CD8-positive, alpha-beta memory T cell (primary cell): ENCODE data around the gene RBPJ. TPM values are rescaled to one million over a fixed set of nuclear protein-coding genes. Genes with fewer than 3 reads are reported as not detected.
A peak's percentile ranks its signal among the peaks of the same experiment; 100 is the strongest.

ENCODE experiments used
- CTCF ChIA-PET: fragments of 350-600 bp; sonication (Branson Sonifier 250); formaldehyde crosslinking; loops from one replicate; lab custom pipeline; 2021; ENCODE audit warnings: antibody characterized with exemption; lab: Charles Lee
- POLR2A ChIA-PET: fragments of 350-600 bp; sonication (Branson Sonifier 250); formaldehyde crosslinking; loops from one replicate; lab custom pipeline; 2021; ENCODE audit warnings: antibody characterized with exemption; lab: Charles Lee
- DNase-seq, 5 donors: peaks; one replicate each; pipeline versions ENCODE4 v3.0.0 to v3.0.0-alpha.2; 2020 to 2022; ENCODE audit warnings: mixed read lengths in 1 of 5
- H3K27ac ChIP-seq: one replicate; pipeline ENCODE4 v1.7.0; 2013; ENCODE audit warnings: low read depth, mild to moderate bottlenecking, low read length, moderate library complexity
- H3K27me3 ChIP-seq: 2 replicates; pipeline ENCODE4 v1.7.0; 2013; ENCODE audit warnings: low read length, mild to moderate bottlenecking; ENCODE audit not compliant: insufficient read depth, poor library complexity, severe bottlenecking
- H3K36me3 ChIP-seq: 2 replicates; pipeline ENCODE4 v1.7.0; 2013; ENCODE audit warnings: mild to moderate bottlenecking, low read length, moderate library complexity; ENCODE audit not compliant: insufficient read depth
- H3K4me1 ChIP-seq: 2 replicates; pipeline ENCODE4 v1.7.0; 2013; ENCODE audit warnings: mild to moderate bottlenecking, low read length, moderate library complexity; ENCODE audit not compliant: insufficient read depth
- H3K4me3 ChIP-seq: 2 replicates; pipeline ENCODE4 v1.7.0; 2013; ENCODE audit warnings: mild to moderate bottlenecking, low read length
- H3K9me3 ChIP-seq: 2 replicates; pipeline ENCODE4 v1.7.0; 2013; ENCODE audit warnings: mild to moderate bottlenecking, low read length
- H3K27ac Mint-ChIP-seq, 8 donors: one replicate each; pipeline ENCODE4 v1.8.0; 2020 to 2021; ENCODE audit warnings: mixed read lengths in 8 of 8, mild to moderate bottlenecking in 6 of 8, inconsistent platforms in 3 of 8, moderate library complexity in 3 of 8
- H3K27me3 Mint-ChIP-seq, 2 donors: one replicate each; pipeline ENCODE4 v1.8.0; 2020 to 2021; ENCODE audit warnings: mixed read lengths in 2 of 2, mild to moderate bottlenecking in 1 of 2, moderate library complexity in 1 of 2
- H3K36me3 Mint-ChIP-seq, 3 donors: one replicate each; pipeline ENCODE4 v1.8.0; 2020 to 2021; ENCODE audit warnings: mixed read lengths in 3 of 3, inconsistent platforms in 1 of 3, mild to moderate bottlenecking in 1 of 3
- H3K4me1 Mint-ChIP-seq, 3 donors: one replicate each; pipeline ENCODE4 v1.8.0; 2020 to 2021; ENCODE audit warnings: mixed read lengths in 3 of 3, inconsistent platforms in 1 of 3, mild to moderate bottlenecking in 1 of 3
- H3K4me3 Mint-ChIP-seq, 7 donors: one replicate each; pipeline ENCODE4 v1.8.0; 2020 to 2021; ENCODE audit warnings: mixed read lengths in 7 of 7, mild to moderate bottlenecking in 6 of 7, moderate library complexity in 4 of 7, inconsistent platforms in 2 of 7
- H3K9me3 Mint-ChIP-seq, 5 donors: one replicate each; pipeline ENCODE4 v1.8.0; 2020 to 2022; ENCODE audit warnings: mixed read lengths in 5 of 5, mild to moderate bottlenecking in 3 of 5, moderate library complexity in 2 of 5, inconsistent platforms in 1 of 5
- polyA plus RNA-seq: library from polyadenylated mRNA; unstranded; fragments of 300-500 nt; fragmentation: Illumina TruSeq; gene quantifications from one replicate; pipeline ENCODE4 v1.2.3, GENCODE V29; 2021
- total RNA-seq, 2 experiments: library from RNA; stranded (reverse); gene quantifications; one replicate each; pipeline ENCODE4 v1.2.3, GENCODE V29; 2021

RBPJ gene
- total and polyA plus RNA-seq, 3 experiments from 2014 or later: 94.0 to 201 (median 199) TPM

- Histone ChIP-seq H3K9me3 (no peaks in the 10 kb centered on the region), H3K4me1 (no peaks in the 10 kb centered on the region), H3K27me3 (no peaks in the 10 kb centered on the region), H3K36me3 (peaks cover 9% of the 10 kb centered on the region), H3K27ac (no peak overlapping the region), H3K4me3 (no peak overlapping the region)
- ChIA-PET POLR2A (no interaction called here), CTCF (no interaction called here)
- H3K4me1 Mint-ChIP-seq: peaks cover 0 to 4% (median 0%) of the 10 kb centered on the region in 3 donors
- H3K9me3 Mint-ChIP-seq: no peaks in the 10 kb centered on the region
- H3K36me3 Mint-ChIP-seq: peaks cover 0 to 84% (median 32%) of the 10 kb centered on the region in 3 donors
- DNase-seq: no peak
- no peak overlapping the region for H3K27ac Mint-ChIP-seq
- no peak overlapping the region for H3K4me3 Mint-ChIP-seq
- no peaks in the 10 kb centered on the region for H3K27me3 Mint-ChIP-seq
These were observed 110.8 kb downstream of the RBPJ start for GRCh38 chr4:26431461-26432180.

DNA sequence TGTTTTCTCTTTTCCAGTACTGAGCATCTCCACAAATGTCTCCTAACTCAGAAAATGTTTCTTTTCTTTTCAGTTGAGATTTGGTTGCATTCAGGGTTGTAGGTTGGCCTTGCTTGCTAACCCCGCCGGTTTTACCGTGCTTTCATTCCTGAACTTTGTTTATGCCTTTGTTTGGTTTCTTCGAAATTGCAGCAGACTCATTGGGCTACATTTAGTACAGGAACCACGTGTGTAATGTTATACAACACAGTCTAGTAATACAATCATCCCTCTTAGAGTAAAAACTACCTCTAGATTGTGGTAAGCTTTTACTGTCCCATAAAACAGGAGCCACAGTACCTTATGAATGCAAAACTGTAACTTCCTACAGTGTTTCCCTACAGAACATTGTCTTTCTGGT lies 111.6 kb downstream of the RBPJ start:
- no peaks in the 10 kb centered on the region for H3K9me3 ChIP-seq
- Mint-ChIP-seq H3K9me3 (no peaks in the 10 kb centered on the region), H3K36me3 (peaks cover 2 to 81% (median 30%) of the 10 kb centered on the region in 3 donors), H3K4me3 (no peak overlapping the region), H3K4me1 (peaks cover 0 to 2% (median 0%) of the 10 kb centered on the region in 3 donors), H3K27ac (no peak overlapping the region), H3K27me3 (no peaks in the 10 kb centered on the region)
- H3K27me3 ChIP-seq: no peaks in the 10 kb centered on the region
- POLR2A ChIA-PET: no interaction called here
- DNase-seq: no peak
- H3K4me1 ChIP-seq: no peaks in the 10 kb centered on the region
- peaks cover 9% of the 10 kb centered on the region for H3K36me3 ChIP-seq
- CTCF ChIA-PET: no interaction called here
- H3K27ac ChIP-seq: no peak overlapping the region
- H3K4me3 ChIP-seq: no peak overlapping the region

DNA sequence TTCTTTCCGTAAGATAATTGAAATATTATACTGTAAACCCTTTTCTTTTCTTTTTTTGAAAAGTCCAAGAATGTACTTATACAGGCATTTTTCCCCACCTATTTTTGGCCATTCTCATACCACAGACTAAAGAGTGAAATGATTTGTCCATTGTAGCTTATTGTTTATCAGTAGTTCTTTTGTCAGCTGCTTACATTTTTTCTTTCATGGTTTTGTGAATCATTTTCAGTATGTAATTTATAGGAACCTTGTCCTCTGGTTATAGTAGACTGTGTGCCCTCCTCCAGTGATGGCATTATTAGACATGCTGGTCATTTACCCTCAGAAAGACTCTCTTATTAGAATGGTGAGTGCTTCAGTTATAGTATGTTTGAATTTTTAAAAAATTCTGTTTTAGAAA lies 112.7 kb downstream of the RBPJ start:
- DNase-seq: no peak
- Histone ChIP-seq H3K27ac (no peak overlapping the region), H3K9me3 (no peaks in the 10 kb centered on the region), H3K36me3 (peaks cover 9% of the 10 kb centered on the region), H3K27me3 (no peaks in the 10 kb centered on the region), H3K4me3 (no peak overlapping the region), H3K4me1 (no peaks in the 10 kb centered on the region)
- Mint-ChIP-seq H3K9me3 (no peaks in the 10 kb centered on the region), H3K4me1 (no peaks in the 10 kb centered on the region), H3K4me3 (no peak overlapping the region), H3K36me3 (peaks cover 6 to 72% (median 29%) of the 10 kb centered on the region in 3 donors), H3K27me3 (no peaks in the 10 kb centered on the region), H3K27ac (no peak overlapping the region)
- ChIA-PET POLR2A (interaction anchor here (0.5 kb wide), 1 partner anchor 40 kb away, joined by 3 read pairs; no protein-coding TSS in a partner anchor), CTCF (no interaction called here)

GRCh38 chr4:26434030-26434639 lies 113.3 kb downstream of the RBPJ start:
- no peak overlapping the region for H3K27ac ChIP-seq
- H3K4me1 ChIP-seq: no peaks in the 10 kb centered on the region
- H3K27me3 ChIP-seq: no peaks in the 10 kb centered on the region
- no peaks in the 10 kb centered on the region for H3K9me3 ChIP-seq
- H3K9me3 Mint-ChIP-seq: no peaks in the 10 kb centered on the region
- no peak for DNase-seq
- H3K4me3 ChIP-seq: no peak overlapping the region
- peak overlapping the region in 1 of 8 donors; percentile 32 for H3K27ac Mint-ChIP-seq
- H3K36me3 Mint-ChIP-seq: peaks cover 6 to 69% (median 31%) of the 10 kb centered on the region in 3 donors
- peaks cover 7% of the 10 kb centered on the region for H3K36me3 ChIP-seq
- no peaks in the 10 kb centered on the region for H3K27me3 Mint-ChIP-seq
- POLR2A ChIA-PET: interaction anchor here (0.5 kb wide), 1 partner anchor 41 kb away, joined by 3 read pairs; no protein-coding TSS in a partner anchor
- CTCF ChIA-PET: no interaction called here
- no peaks in the 10 kb centered on the region for H3K4me1 Mint-ChIP-seq
- H3K4me3 Mint-ChIP-seq: no peak overlapping the region

DNA sequence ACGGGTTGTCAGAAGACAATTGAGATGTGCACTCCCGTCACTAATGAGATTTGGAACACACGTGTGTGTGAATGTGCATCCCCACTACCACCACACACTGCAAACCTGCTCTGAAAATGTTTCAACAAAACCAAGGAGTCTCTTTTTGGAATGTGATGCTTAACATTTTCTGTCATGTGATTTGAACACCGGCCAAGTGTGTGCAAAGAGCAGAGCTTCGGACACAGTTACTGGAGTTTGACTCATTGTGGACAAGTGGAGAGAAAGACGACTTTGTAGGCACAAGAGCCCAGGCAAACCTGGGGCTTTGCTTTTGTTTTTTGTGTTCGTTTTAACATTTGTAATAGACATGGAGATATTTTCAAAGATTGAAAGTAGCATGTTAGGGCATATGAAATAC lies 120.3 kb downstream of the RBPJ start:
- CTCF ChIA-PET: no interaction called here
- Histone ChIP-seq H3K9me3 (no peaks in the 10 kb centered on the region), H3K27me3 (no peaks in the 10 kb centered on the region), H3K4me1 (no peaks in the 10 kb centered on the region), H3K27ac (no peak overlapping the region), H3K36me3 (no peaks in the 10 kb centered on the region), H3K4me3 (no peak overlapping the region)
- peaks cover 0 to 12% (median 6%) of the 10 kb centered on the region in 5 donors for H3K9me3 Mint-ChIP-seq
- no peak overlapping the region for H3K4me3 Mint-ChIP-seq
- POLR2A ChIA-PET: no interaction called here
- H3K27me3 Mint-ChIP-seq: peaks cover 0 to 3% of the 10 kb centered on the region in 2 donors
- peaks cover 12 to 18% (median 13%) of the 10 kb centered on the region in 3 donors for H3K36me3 Mint-ChIP-seq
- H3K4me1 Mint-ChIP-seq: no peaks in the 10 kb centered on the region
- no peak overlapping the region for H3K27ac Mint-ChIP-seq
- DNase-seq: no peak

DNA sequence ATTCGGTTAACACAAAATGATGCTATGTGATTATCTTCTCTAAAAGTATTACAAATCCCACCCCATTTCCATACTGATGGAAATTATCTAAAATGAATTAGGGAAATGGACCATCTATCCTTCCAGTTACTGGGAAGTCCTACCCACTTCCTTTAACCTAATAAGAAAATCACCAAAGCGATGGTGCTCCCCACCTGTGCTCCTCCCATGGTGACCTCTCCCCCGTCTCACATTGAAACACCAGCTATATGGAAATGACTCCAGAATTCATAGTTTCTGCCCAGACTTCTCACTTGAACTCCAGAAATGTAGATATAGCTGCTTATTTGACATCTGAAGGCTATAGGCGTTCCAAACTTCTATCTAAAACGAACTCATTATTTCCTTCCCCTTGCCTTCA lies 121.0 kb downstream of the RBPJ start:
- Histone ChIP-seq H3K4me3 (no peak overlapping the region), H3K36me3 (no peaks in the 10 kb centered on the region), H3K9me3 (no peaks in the 10 kb centered on the region), H3K27me3 (no peaks in the 10 kb centered on the region), H3K4me1 (no peaks in the 10 kb centered on the region), H3K27ac (no peak overlapping the region)
- H3K27me3 Mint-ChIP-seq: peaks cover 3 to 4% of the 10 kb centered on the region in 2 donors
- CTCF ChIA-PET: no interaction called here
- H3K36me3 Mint-ChIP-seq: peaks cover 5 to 18% (median 9%) of the 10 kb centered on the region in 3 donors
- no peak overlapping the region for H3K4me3 Mint-ChIP-seq
- POLR2A ChIA-PET: no interaction called here
- H3K9me3 Mint-ChIP-seq: peaks cover 0 to 14% (median 9%) of the 10 kb centered on the region in 5 donors
- no peak overlapping the region for H3K27ac Mint-ChIP-seq
- no peak for DNase-seq
- no peaks in the 10 kb centered on the region for H3K4me1 Mint-ChIP-seq

DNA sequence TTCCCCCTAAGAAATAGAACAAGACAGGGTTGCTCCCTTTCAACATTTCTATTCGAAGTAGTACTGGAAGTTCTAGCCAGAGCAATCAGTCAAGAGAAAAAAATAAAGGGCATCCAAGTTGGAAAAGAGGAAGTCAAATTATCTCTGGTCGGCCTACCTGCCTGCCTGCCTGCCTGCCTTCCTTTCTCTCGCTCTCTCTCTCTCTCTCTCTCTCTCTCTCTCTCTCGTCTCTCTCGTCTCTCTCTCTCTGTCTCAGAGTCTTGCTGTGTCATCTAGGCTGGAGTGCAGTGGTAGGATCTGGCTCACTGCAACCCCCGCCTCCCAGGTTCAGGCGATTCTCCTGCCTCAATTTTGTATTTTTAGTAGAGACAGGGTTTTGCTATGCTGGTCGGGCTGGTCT lies 126.6 kb downstream of the RBPJ start:
- POLR2A ChIA-PET: no interaction called here

GRCh38 chr4:26450418-26450817 lies 129.6 kb downstream of the RBPJ start:
- Mint-ChIP-seq H3K4me3 (no peak overlapping the region), H3K27me3 (peaks cover 4 to 7% of the 10 kb centered on the region in 2 donors), H3K36me3 (no peaks in the 10 kb centered on the region), H3K27ac (no peak overlapping the region), H3K4me1 (no peaks in the 10 kb centered on the region), H3K9me3 (peaks cover 0 to 4% (median 0%) of the 10 kb centered on the region in 5 donors)
- ChIA-PET CTCF (no interaction called here), POLR2A (no interaction called here)
- Histone ChIP-seq H3K9me3 (no peaks in the 10 kb centered on the region), H3K4me3 (no peak overlapping the region), H3K27ac (no peak overlapping the region), H3K4me1 (no peaks in the 10 kb centered on the region), H3K27me3 (no peaks in the 10 kb centered on the region), H3K36me3 (no peaks in the 10 kb centered on the region)
- DNase-seq: no peak

More for the DNA sequence above, 126.6 kb downstream of the RBPJ start:
- H3K9me3 ChIP-seq: no peaks in the 10 kb centered on the region
- CTCF ChIA-PET: no interaction called here
- H3K27ac Mint-ChIP-seq: no peak overlapping the region
- no peaks in the 10 kb centered on the region for H3K36me3 ChIP-seq
- DNase-seq: no peak
- no peak overlapping the region for H3K4me3 Mint-ChIP-seq
- H3K4me1 ChIP-seq: no peaks in the 10 kb centered on the region
- H3K9me3 Mint-ChIP-seq: peaks cover 0 to 14% (median 9%) of the 10 kb centered on the region in 5 donors
- no peak overlapping the region for H3K27ac ChIP-seq
- H3K4me3 ChIP-seq: no peak overlapping the region
- peaks cover 0 to 12% (median 5%) of the 10 kb centered on the region in 3 donors for H3K36me3 Mint-ChIP-seq
- H3K27me3 ChIP-seq: no peaks in the 10 kb centered on the region
- no peaks in the 10 kb centered on the region for H3K4me1 Mint-ChIP-seq
- H3K27me3 Mint-ChIP-seq: peaks cover 4 to 10% of the 10 kb centered on the region in 2 donors
